A204.1 (cell line): ENCODE measurements around the gene RPP25.
"Not testable (repeated sequence)": the region's sequence is repeated elsewhere in the genome, so short reads cannot be mapped to it uniquely, and the experiment has no call there.

Experiments used
- FAIRE-seq: peaks from 2 replicates; lab custom pipeline; 2012; peaks lifted over from hg19 to GRCh38; lab: Jason Lieb, UNC

The RPP25 gene

DNA sequence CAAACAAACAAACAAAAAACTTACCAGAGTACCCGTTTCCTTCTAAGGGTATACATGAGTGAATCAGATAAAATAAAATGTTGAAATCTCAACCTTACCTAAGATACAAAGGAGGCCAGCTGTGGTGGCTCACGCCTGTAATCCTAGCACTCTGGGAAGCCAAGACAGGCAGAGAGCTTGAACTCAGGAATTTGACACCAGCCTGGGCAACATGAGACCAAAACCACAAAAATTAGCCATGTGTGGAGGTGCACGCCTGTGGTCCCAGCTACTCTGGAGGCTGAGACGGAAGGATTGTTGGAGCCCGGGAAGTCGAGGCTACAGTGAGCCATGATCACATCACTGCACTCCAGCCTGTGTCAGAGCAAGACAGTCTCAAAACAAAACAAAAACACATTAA lies 38.9 kb downstream of the RPP25 start:
- FAIRE-seq: no peak

DNA sequence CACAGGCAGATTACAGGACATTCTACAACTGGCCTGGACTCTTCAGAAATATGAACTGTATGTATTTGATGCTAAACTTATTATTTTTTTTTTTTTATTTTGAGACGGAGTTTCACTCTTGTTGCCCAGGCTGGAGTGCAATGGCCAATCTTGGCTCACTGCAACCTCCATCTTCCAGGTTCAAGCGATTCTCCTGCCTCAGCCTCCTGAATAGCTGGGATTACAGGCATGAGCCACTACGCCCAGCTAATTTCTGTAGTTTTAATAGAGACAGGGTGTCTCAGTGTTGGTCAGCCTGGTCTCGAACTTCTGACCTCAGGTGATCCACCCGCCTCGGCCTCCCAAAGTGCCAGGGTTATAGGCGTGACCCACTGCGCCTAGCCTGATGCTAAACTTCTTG lies 42.8 kb downstream of the RPP25 start:
- not testable (repeated sequence) for FAIRE-seq

DNA sequence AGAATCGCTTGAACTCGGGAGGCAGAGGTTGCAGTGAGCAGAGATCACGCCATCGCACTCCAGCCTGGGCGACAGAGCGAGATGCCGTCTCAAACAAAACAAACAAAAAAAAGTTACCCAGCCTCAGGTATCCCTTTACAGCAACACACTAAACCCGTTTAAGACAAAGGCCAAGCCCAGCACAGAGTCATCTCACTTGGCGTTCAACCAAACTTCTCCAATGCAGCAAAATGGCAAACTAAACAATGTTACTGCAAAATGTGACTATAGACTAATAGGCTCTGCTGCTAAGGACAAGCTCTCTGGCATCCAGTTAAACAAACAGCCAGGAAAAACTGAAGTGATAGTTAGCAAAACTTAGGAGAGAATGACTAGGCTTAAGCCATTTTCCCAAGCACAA lies 43.5 kb downstream of the RPP25 start:
- FAIRE-seq: no peak

DNA sequence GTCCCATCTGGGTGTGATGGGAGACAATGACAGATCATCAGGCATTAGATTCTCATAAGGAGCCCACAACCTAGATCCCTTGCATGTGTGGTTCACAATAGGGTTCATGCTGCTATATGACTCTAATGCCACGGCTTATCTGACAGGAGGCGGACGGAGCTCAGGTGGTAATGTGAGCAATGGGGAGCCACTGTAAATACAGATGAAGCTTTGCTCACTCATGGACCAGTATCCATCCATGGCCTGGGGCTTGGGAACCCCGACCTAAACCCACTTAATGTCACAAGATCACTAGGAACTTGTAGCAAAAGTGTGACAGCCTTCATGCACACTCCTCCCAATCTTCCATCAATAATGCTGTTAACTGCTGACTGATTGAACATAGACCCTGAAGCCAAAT lies 47.9 kb downstream of the RPP25 start:
- FAIRE-seq: no peak

DNA sequence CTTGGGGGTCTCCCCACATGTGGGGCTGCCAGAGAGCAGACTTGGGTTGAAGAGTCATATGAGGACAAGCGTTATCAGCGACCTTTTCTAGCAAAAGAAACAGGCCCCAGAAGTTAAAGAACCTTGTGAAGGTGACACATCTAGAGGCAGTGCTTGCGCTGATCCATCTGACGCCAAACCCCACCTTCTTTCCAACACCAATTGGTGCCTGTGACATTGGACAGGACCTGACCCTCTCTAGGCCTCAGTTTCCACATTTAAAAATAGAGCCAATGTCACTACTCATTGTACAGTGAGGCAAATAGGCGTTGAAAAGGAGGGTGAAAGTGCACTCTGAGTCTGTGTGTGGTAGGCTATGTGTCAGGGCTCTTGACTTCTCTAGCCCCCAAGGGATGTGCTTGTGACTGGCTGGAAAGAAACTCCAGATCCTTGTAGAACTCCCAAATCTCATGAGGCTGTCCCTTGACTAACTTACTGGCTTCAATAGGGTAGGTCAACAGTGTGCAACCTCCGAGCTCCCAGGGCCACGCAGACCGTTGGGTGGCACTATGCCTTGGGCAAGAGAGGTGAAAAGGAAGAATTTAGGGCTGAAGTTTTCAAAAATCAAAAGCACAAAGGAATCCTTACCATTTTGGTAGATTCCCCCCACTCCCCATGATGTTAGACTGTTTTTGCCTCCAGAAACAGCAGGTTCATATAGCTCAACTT lies 49.3 kb downstream of the RPP25 start:
- no peak for FAIRE-seq

DNA sequence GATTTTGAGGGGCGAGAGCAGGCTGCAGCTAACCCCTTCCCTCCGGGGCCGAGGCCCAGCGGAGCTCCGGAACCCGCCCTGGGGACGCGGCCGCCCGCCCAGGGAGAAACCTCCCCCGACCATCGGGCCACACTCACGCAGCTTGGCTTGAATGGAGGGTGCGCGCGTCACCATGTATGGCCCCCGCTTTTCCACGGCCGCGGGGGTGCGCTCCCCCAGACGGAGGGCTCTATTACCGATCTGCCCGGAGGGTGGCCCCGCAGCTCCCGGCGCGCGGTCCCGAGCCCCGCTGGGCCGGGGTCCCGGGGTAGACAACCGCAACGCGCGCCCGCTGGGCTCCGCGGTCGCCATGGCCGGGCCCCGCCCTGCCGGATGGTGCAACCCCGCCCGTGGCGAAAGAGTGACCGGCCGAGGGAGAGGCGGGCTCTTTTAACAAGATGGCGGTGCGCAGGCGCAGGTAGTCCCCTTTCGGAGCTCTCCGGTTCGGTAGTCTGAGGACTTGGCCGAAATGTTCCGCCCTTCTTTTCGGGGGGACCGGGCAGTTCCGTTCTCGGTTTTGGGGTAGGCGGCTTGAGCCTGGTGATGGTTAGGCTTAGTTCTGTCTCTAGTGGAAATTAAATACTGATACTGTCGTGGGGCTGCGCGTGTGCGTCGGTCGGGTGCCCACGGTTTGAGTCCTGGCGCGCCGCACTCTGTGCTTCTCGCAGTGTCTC lies 50.0 kb downstream of the RPP25 start, which contains the start of gene FAM219B:
FAM219B (minus strand) TSS at position 402 of the 713 bp plus-strand sequence; CDS start at position 351, 51 bp downstream.
- FAIRE-seq: no peak

DNA sequence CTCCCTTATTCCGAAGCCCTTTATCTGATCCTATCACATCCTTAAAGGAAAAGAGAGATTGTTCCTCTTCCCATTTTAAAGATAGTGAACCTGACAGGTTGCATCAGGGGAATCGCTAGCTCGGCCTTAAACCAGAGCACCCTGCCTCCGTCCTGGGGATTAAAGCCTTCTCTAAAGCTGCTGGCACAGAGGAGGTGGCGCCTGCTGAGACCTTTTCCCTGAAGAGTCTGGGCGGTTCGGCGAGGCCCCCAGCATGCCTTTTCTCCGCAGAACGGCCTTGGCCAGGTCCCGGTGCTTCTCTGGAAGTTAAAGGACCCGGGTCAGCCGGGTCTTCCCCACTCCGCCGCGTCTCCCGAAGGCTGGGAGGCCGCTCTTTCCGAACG lies 50.5 kb downstream of the RPP25 start:
- FAIRE-seq: no peak
